HEK293 (cell line): ENCODE data around the gene COL9A3.

Source experiments
- GFI1B ChIP-seq: fragments of 450-650 bp; formaldehyde crosslinking; IDR thresholded peaks from 2 replicates; pipeline ENCODE4 v1.5.1; 2016; ENCODE audit warnings: missing biosample characterization, missing genetic modification characterization
- TCF7L2 ChIP-seq: IDR thresholded peaks from 2 replicates; pipeline ENCODE4 v1.6.1; 2011; ENCODE audit warnings: low read depth, mild to moderate bottlenecking, inconsistent platforms, low read length, moderate library complexity, borderline replicate concordance
- ZBTB1 ChIP-seq: fragments of 450-650 bp; formaldehyde crosslinking; IDR thresholded peaks from 2 replicates; pipeline ENCODE4 v1.5.1; 2016; ENCODE audit warnings: missing biosample characterization, missing genetic modification characterization
- ZBTB21 ChIP-seq: fragments of 450-650 bp; formaldehyde crosslinking; IDR thresholded peaks from 2 replicates; pipeline ENCODE4 v1.5.1; 2017; ENCODE audit warnings: missing biosample characterization, missing genetic modification characterization
- ZBTB49 ChIP-seq: fragments of 450-650 bp; formaldehyde crosslinking; IDR thresholded peaks from 2 replicates; pipeline ENCODE4 v1.5.1; 2016; ENCODE audit warnings: missing biosample characterization, missing genetic modification characterization, low read depth
- ZNF112 ChIP-seq: fragments of 450-650 bp; formaldehyde crosslinking; IDR thresholded peaks from 2 replicates; pipeline ENCODE4 v1.5.0; 2017; ENCODE audit warnings: missing biosample characterization, missing genetic modification characterization
- ZNF354C ChIP-seq: fragments of 450-650 bp; formaldehyde crosslinking; IDR thresholded peaks from 2 replicates; pipeline ENCODE4 v1.5.1; 2016; ENCODE audit warnings: missing biosample characterization, missing genetic modification characterization, low read depth, borderline replicate concordance
- ZNF501 ChIP-seq: fragments of 450-650 bp; formaldehyde crosslinking; IDR thresholded peaks from 2 replicates; pipeline ENCODE4 v1.5.1; 2016; ENCODE audit warnings: missing biosample characterization, missing genetic modification characterization
- TF ChIP-seq, protein P1 (sequence below): fragments of 450-650 bp; formaldehyde crosslinking; IDR thresholded peaks from 2 replicates; pipeline ENCODE4 v1.5.1; 2016; ENCODE audit warnings: missing biosample characterization, missing genetic modification characterization
- TF ChIP-seq, protein P2 (sequence below): fragments of 450-650 bp; formaldehyde crosslinking; IDR thresholded peaks from 2 replicates; pipeline ENCODE4 v1.5.1; 2016; ENCODE audit warnings: missing biosample characterization, missing genetic modification characterization
- TF ChIP-seq, protein P3 (sequence below): fragments of 450-650 bp; formaldehyde crosslinking; IDR thresholded peaks from 2 replicates; pipeline ENCODE4 v1.5.1; 2016; ENCODE audit warnings: missing biosample characterization, missing genetic modification characterization, borderline replicate concordance
- TF ChIP-seq, protein P4 (sequence below): fragments of 450-650 bp; formaldehyde crosslinking; IDR thresholded peaks from 2 replicates; pipeline ENCODE4 v1.5.1; 2016; ENCODE audit warnings: missing biosample characterization, missing genetic modification characterization
- TF ChIP-seq, protein P5 (sequence below): fragments of 450-650 bp; formaldehyde crosslinking; IDR thresholded peaks from 2 replicates; pipeline ENCODE4 v1.5.1; 2016; ENCODE audit warnings: missing biosample characterization, missing genetic modification characterization

DNA sequence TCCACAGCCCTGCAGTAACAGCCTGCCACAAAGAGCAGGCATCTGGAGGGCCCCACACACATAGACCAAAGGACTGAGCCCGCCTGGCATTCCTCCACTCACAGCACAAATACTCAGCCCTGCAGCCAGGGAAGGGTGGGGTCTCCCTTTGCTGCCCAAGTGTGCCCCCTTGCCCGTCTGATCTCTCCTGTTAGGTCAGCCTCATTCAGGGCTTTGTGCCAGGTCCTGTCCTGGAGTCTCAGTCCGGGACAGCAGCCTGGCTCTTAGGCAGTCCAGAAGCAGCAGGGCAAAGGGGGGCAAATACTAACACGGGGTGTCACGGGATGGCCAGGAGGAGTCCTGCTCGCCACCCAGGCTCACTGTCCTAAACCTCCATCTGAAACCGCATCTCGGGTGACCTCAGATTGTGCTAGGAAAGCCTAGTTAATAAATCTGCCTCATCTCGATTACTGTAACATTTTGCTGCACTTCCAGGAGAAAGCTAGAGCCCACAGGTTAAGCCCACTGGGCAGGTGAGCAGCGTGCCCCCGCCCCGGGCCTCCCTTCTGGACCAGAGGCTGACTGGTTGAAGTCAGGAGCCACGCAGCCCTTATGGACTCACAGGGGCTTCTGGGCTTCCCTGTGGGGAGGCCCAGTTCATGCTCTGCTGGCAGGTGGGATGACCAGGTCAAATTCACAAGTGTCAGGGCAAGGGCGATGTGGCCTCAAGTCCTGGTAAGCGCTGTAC is 15.4 kb upstream of the COL9A3 start:
- TF ChIP-seq ZBTB1 (no peak), ZNF112 (no peak), ZNF354C (tag by site-specific recombination) (no peak), ZBTB21 (no peak), ZNF501 (tag by site-specific recombination) (no peak), TCF7L2 (no peak), GFI1B (tag by site-specific recombination) (no peak), ZBTB49 (tag by site-specific recombination) (no peak)
- TF ChIP-seq, protein P1, sequence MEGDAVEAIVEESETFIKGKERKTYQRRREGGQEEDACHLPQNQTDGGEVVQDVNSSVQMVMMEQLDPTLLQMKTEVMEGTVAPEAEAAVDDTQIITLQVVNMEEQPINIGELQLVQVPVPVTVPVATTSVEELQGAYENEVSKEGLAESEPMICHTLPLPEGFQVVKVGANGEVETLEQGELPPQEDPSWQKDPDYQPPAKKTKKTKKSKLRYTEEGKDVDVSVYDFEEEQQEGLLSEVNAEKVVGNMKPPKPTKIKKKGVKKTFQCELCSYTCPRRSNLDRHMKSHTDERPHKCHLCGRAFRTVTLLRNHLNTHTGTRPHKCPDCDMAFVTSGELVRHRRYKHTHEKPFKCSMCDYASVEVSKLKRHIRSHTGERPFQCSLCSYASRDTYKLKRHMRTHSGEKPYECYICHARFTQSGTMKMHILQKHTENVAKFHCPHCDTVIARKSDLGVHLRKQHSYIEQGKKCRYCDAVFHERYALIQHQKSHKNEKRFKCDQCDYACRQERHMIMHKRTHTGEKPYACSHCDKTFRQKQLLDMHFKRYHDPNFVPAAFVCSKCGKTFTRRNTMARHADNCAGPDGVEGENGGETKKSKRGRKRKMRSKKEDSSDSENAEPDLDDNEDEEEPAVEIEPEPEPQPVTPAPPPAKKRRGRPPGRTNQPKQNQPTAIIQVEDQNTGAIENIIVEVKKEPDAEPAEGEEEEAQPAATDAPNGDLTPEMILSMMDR = no peak
- TF ChIP-seq, protein P2, sequence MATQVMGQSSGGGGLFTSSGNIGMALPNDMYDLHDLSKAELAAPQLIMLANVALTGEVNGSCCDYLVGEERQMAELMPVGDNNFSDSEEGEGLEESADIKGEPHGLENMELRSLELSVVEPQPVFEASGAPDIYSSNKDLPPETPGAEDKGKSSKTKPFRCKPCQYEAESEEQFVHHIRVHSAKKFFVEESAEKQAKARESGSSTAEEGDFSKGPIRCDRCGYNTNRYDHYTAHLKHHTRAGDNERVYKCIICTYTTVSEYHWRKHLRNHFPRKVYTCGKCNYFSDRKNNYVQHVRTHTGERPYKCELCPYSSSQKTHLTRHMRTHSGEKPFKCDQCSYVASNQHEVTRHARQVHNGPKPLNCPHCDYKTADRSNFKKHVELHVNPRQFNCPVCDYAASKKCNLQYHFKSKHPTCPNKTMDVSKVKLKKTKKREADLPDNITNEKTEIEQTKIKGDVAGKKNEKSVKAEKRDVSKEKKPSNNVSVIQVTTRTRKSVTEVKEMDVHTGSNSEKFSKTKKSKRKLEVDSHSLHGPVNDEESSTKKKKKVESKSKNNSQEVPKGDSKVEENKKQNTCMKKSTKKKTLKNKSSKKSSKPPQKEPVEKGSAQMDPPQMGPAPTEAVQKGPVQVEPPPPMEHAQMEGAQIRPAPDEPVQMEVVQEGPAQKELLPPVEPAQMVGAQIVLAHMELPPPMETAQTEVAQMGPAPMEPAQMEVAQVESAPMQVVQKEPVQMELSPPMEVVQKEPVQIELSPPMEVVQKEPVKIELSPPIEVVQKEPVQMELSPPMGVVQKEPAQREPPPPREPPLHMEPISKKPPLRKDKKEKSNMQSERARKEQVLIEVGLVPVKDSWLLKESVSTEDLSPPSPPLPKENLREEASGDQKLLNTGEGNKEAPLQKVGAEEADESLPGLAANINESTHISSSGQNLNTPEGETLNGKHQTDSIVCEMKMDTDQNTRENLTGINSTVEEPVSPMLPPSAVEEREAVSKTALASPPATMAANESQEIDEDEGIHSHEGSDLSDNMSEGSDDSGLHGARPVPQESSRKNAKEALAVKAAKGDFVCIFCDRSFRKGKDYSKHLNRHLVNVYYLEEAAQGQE (tag by site-specific recombination) = no peak
- TF ChIP-seq, protein P3, sequence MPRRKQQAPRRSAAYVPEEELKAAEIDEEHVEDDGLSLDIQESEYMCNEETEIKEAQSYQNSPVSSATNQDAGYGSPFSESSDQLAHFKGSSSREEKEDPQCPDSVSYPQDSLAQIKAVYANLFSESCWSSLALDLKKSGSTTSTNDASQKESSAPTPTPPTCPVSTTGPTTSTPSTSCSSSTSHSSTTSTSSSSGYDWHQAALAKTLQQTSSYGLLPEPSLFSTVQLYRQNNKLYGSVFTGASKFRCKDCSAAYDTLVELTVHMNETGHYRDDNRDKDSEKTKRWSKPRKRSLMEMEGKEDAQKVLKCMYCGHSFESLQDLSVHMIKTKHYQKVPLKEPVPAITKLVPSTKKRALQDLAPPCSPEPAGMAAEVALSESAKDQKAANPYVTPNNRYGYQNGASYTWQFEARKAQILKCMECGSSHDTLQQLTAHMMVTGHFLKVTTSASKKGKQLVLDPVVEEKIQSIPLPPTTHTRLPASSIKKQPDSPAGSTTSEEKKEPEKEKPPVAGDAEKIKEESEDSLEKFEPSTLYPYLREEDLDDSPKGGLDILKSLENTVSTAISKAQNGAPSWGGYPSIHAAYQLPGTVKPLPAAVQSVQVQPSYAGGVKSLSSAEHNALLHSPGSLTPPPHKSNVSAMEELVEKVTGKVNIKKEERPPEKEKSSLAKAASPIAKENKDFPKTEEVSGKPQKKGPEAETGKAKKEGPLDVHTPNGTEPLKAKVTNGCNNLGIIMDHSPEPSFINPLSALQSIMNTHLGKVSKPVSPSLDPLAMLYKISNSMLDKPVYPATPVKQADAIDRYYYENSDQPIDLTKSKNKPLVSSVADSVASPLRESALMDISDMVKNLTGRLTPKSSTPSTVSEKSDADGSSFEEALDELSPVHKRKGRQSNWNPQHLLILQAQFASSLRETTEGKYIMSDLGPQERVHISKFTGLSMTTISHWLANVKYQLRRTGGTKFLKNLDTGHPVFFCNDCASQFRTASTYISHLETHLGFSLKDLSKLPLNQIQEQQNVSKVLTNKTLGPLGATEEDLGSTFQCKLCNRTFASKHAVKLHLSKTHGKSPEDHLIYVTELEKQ (tag by site-specific recombination) = no peak
- TF ChIP-seq, protein P4, sequence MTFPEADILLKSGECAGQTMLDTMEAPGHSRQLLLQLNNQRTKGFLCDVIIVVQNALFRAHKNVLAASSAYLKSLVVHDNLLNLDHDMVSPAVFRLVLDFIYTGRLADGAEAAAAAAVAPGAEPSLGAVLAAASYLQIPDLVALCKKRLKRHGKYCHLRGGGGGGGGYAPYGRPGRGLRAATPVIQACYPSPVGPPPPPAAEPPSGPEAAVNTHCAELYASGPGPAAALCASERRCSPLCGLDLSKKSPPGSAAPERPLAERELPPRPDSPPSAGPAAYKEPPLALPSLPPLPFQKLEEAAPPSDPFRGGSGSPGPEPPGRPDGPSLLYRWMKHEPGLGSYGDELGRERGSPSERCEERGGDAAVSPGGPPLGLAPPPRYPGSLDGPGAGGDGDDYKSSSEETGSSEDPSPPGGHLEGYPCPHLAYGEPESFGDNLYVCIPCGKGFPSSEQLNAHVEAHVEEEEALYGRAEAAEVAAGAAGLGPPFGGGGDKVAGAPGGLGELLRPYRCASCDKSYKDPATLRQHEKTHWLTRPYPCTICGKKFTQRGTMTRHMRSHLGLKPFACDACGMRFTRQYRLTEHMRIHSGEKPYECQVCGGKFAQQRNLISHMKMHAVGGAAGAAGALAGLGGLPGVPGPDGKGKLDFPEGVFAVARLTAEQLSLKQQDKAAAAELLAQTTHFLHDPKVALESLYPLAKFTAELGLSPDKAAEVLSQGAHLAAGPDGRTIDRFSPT (tag by site-specific recombination) = no peak
- TF ChIP-seq, protein P5, sequence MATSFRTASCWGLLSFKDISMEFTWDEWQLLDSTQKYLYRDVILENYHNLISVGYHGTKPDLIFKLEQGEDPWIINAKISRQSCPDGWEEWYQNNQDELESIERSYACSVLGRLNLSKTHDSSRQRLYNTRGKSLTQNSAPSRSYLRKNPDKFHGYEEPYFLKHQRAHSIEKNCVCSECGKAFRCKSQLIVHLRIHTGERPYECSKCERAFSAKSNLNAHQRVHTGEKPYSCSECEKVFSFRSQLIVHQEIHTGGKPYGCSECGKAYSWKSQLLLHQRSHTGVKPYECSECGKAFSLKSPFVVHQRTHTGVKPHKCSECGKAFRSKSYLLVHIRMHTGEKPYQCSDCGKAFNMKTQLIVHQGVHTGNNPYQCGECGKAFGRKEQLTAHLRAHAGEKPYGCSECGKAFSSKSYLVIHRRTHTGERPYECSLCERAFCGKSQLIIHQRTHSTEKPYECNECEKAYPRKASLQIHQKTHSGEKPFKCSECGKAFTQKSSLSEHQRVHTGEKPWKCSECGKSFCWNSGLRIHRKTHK (tag by site-specific recombination) = no peak
